DND-41 (cell line): ENCODE measurements around the gene ASIC2.

Source experiments
- ATAC-seq: fragments of 200-7000 bp; cut with Tn5 transposase; 3 replicates; pipeline ENCODE4 v1.9.1; 2021; ENCODE audit warnings: low read depth; ENCODE audit not compliant: insufficient read depth
- DNase-seq: peaks from one replicate; pipeline ENCODE4 v3.0.0-alpha.2; 2020
- H2AFZ ChIP-seq: 2 replicates; pipeline ENCODE4 v1.6.0; 2012; ENCODE audit warnings: low read depth, low read length
- H3K27ac ChIP-seq: 2 replicates; pipeline ENCODE4 v1.5.1; 2012; ENCODE audit warnings: low read length, inconsistent platforms
- H3K27me3 ChIP-seq: fragments of 200-600 bp; sonication (generic); 2 replicates; pipeline ENCODE4 v1.6.0; 2012; ENCODE audit warnings: low read length, mild to moderate bottlenecking, inconsistent platforms; ENCODE audit not compliant: insufficient read depth, poor library complexity
- H3K36me3 ChIP-seq: 2 replicates; pipeline ENCODE4 v1.5.1; 2012; ENCODE audit warnings: low read length, inconsistent platforms; ENCODE audit not compliant: insufficient read depth
- H3K4me1 ChIP-seq: 2 replicates; pipeline ENCODE4 v1.5.1; 2012; ENCODE audit warnings: mild to moderate bottlenecking, low read length; ENCODE audit not compliant: insufficient read depth
- H3K4me2 ChIP-seq: 2 replicates; pipeline ENCODE4 v1.6.0; 2012; ENCODE audit warnings: mild to moderate bottlenecking, moderate library complexity, low read length, inconsistent platforms; ENCODE audit not compliant: insufficient read depth
- H3K4me3 ChIP-seq, 2 experiments: fragments of 200-600 bp in 1 of 2; shearing (Covaris generic) in 1 of 2; 2 replicates each; pipeline ENCODE4 v1.5.1; 2012 to 2016; ENCODE audit warnings: inconsistent platforms in 2 of 2, low read length in 2 of 2, mild to moderate bottlenecking in 2 of 2, low read depth in 1 of 2, moderate library complexity in 1 of 2
- H3K79me2 ChIP-seq: 2 replicates; pipeline ENCODE4 v1.6.0; 2012; ENCODE audit warnings: low read length, inconsistent platforms; ENCODE audit not compliant: insufficient read depth
- H3K9ac ChIP-seq: 2 replicates; pipeline ENCODE4 v1.6.0; 2012; ENCODE audit warnings: low read depth, mild to moderate bottlenecking, inconsistent platforms, low read length, moderate library complexity
- H3K9me3 ChIP-seq: 2 replicates; pipeline ENCODE4 v1.5.1; 2012; ENCODE audit warnings: low read length, moderate library complexity, mild to moderate bottlenecking, inconsistent platforms; ENCODE audit not compliant: insufficient read depth, severe bottlenecking
- H4K20me1 ChIP-seq: 2 replicates; pipeline ENCODE4 v1.6.0; 2012; ENCODE audit warnings: low read length; ENCODE audit not compliant: insufficient read depth
- EZH2 ChIP-seq: IDR thresholded peaks from 3 replicates; pipeline ENCODE4 v1.6.1; 2012; ENCODE audit warnings: borderline replicate concordance, low read depth, mild to moderate bottlenecking, moderate library complexity, low read length, inconsistent platforms; ENCODE audit not compliant: severe bottlenecking
- TF ChIP-seq, protein P1 (sequence below): IDR thresholded peaks from 2 replicates; pipeline ENCODE4 v1.5.1; 2012; ENCODE audit warnings: borderline replicate concordance, low read length, moderate library complexity, mild to moderate bottlenecking; ENCODE audit not compliant: poor library complexity, severe bottlenecking; ENCODE audit errors: extremely low read depth

The ASIC2 gene

DNA sequence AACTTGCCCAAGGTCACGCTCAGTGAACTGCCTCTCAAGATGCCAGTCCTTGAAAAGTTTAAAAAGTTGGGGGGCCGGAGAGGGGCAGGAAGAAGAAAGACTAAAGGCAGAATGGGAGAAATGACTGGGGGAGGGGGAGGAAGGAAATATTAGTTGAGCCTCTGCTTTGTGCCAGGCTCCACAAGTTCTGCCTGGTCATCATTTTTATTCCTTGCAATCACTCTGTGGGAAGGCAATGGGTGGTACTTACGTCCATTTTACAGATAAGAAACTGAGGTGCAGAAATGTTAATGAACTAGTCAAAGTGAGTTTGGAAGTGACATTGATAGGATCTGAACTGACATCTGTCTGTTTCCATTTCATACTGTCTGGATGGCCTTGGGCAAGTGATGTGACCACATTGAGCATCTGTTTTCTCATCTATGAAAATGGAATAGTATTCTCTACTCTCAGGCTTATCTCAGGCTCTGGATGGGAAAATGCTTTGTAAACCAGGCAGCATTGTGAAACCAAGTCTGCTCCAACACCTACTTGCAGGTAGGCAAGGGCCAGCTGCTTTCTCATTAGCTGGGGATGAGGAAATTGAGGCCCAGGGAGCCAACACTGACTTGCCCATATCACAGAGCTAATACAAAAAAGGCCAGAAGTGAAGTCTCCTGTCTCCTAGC is 19.2 kb downstream of the ASIC2 start:
- no peaks in the 10 kb centered on the region for H3K36me3 ChIP-seq
- no peaks in the 10 kb centered on the region for H3K9me3 ChIP-seq
- H3K79me2 ChIP-seq: no peaks in the 10 kb centered on the region
- H2AFZ ChIP-seq: no peak overlapping the region
- H3K9ac ChIP-seq: no peak overlapping the region
- H3K4me1 ChIP-seq: no peaks in the 10 kb centered on the region
- ATAC-seq (no peak), DNase-seq (no peak)
- H3K27me3 ChIP-seq: peaks cover 10% of the 10 kb centered on the region
- TF ChIP-seq, protein P1, sequence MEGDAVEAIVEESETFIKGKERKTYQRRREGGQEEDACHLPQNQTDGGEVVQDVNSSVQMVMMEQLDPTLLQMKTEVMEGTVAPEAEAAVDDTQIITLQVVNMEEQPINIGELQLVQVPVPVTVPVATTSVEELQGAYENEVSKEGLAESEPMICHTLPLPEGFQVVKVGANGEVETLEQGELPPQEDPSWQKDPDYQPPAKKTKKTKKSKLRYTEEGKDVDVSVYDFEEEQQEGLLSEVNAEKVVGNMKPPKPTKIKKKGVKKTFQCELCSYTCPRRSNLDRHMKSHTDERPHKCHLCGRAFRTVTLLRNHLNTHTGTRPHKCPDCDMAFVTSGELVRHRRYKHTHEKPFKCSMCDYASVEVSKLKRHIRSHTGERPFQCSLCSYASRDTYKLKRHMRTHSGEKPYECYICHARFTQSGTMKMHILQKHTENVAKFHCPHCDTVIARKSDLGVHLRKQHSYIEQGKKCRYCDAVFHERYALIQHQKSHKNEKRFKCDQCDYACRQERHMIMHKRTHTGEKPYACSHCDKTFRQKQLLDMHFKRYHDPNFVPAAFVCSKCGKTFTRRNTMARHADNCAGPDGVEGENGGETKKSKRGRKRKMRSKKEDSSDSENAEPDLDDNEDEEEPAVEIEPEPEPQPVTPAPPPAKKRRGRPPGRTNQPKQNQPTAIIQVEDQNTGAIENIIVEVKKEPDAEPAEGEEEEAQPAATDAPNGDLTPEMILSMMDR: no peak
- TF ChIP-seq EZH2: no peak
- H3K27ac ChIP-seq: no peak overlapping the region
- H3K4me3 ChIP-seq: no peak overlapping the region
- no peaks in the 10 kb centered on the region for H4K20me1 ChIP-seq
- H3K4me2 ChIP-seq: no peak overlapping the region

DNA sequence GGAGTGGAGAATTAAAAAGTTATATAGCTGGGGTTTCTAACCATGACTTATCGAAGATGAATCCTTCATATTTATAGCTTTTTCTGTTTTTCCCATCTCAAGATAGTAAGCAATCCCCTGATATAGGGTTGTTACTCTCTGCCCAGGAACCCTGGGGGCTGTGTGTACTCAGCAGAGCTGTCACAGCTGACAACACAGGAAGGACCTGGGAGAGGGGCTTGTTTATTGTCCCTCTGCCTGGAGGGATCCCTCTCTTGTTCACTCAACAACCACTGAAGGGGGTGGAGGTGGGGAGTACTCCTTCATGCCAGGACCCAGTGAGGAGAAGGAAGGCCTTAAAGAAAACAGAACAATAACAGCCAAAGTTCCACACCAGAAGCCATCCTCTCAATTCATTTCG is 19.8 kb downstream of the ASIC2 start:
- Histone ChIP-seq H3K4me1 (no peaks in the 10 kb centered on the region), H3K9me3 (no peaks in the 10 kb centered on the region), H3K79me2 (no peaks in the 10 kb centered on the region), H3K36me3 (no peaks in the 10 kb centered on the region), H3K9ac (no peak overlapping the region), H3K4me3 (no peak overlapping the region), H3K4me2 (no peak overlapping the region), H3K27ac (no peak overlapping the region), H2AFZ (no peak overlapping the region), H4K20me1 (no peaks in the 10 kb centered on the region), H3K27me3 (peaks cover 11% of the 10 kb centered on the region)
- ATAC-seq (no peak), DNase-seq (no peak)
- no peak for TF ChIP-seq EZH2
- TF ChIP-seq, protein P1: no peak

DNA sequence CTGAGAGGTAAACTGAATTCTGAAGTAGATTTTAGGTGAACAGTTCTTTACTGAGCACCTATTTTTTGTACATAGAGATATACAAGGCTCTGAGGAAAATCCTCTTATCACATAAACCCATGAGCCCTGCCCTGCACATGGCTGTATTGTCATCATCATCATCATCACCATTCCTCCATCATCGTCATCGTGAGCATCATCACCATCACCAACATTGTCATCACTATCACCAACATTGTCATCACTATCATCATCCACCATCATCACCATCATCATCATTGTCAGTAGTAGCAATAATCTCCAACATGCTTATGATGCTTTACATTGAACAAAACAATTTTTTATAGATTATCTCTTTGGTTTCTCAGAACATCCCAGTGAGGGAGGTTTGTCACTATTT is 20.7 kb downstream of the ASIC2 start:
- Histone ChIP-seq H3K9me3 (no peaks in the 10 kb centered on the region), H3K9ac (no peak overlapping the region), H3K79me2 (no peaks in the 10 kb centered on the region), H3K4me3 (no peak overlapping the region), H3K27ac (no peak overlapping the region), H4K20me1 (no peaks in the 10 kb centered on the region), H3K27me3 (peaks cover 11% of the 10 kb centered on the region), H2AFZ (no peak overlapping the region), H3K4me1 (no peaks in the 10 kb centered on the region), H3K36me3 (no peaks in the 10 kb centered on the region), H3K4me2 (no peak overlapping the region)
- TF ChIP-seq EZH2: no peak
- TF ChIP-seq, protein P1: no peak
- no peak for ATAC-seq
- no peak for DNase-seq
